ENCODE measurements around the gene CELSR1. TPM values are rescaled to one million over a fixed set of nuclear protein-coding genes. Genes with fewer than 3 reads are reported as not detected.

Gene CELSR1
- total RNA-seq, 1 donor from 2014 or later = 5.1 TPM

GRCh38 chr22:46445771-46446420, 91.5 kb downstream of the CELSR1 start:
- no peak for DNase-seq (ENCODE audit: low read depth, low spot score)
- TF ChIP-seq CTCF (conservative IDR thresholded peaks at IDR 0.05) = no peak

GRCh38 chr22:46444390-46444854, 93.0 kb downstream of the CELSR1 start:
- peaks cover 2% of the 10 kb centered on the region for H3K9me3 Mint-ChIP-seq
- no peak overlapping the region for H3K4me3 Mint-ChIP-seq
- H3K27me3 Mint-ChIP-seq (ENCODE audit: low read depth) = peaks cover 5% of the 10 kb centered on the region
- no peak for TF ChIP-seq CTCF (conservative IDR thresholded peaks at IDR 0.05)
- H3K27ac Mint-ChIP-seq (ENCODE audit: unreplicated experiment) = no peak overlapping the region
- DNase-seq (ENCODE audit: low read depth, low spot score) = no peak
- H3K4me1 Mint-ChIP-seq = peaks cover 12% of the 10 kb centered on the region
- no peaks in the 10 kb centered on the region for H3K36me3 Mint-ChIP-seq (ENCODE audit: low read depth)

More at GRCh38 chr22:46445771-46446420, 91.5 kb downstream of the CELSR1 start:
- no peaks in the 10 kb centered on the region for H3K36me3 Mint-ChIP-seq (ENCODE audit: low read depth)
- peaks cover 2% of the 10 kb centered on the region for H3K9me3 Mint-ChIP-seq
- H3K27ac Mint-ChIP-seq (ENCODE audit: unreplicated experiment) = no peak overlapping the region
- no peaks in the 10 kb centered on the region for H3K27me3 Mint-ChIP-seq (ENCODE audit: low read depth)
- no peak overlapping the region for H3K4me3 Mint-ChIP-seq
- H3K4me1 Mint-ChIP-seq = peaks cover 16% of the 10 kb centered on the region

GRCh38 chr22:46443850-46444389, 93.5 kb downstream of the CELSR1 start:
- Mint-ChIP-seq H3K9me3 (peaks cover 2% of the 10 kb centered on the region), H3K36me3 (ENCODE audit: low read depth) (no peaks in the 10 kb centered on the region), H3K4me3 (no peak overlapping the region), H3K27ac (ENCODE audit: unreplicated experiment) (peak overlapping the region; percentile 50), H3K27me3 (ENCODE audit: low read depth) (peaks cover 5% of the 10 kb centered on the region), H3K4me1 (peaks cover 12% of the 10 kb centered on the region)
- DNase-seq (ENCODE audit: low read depth, low spot score) = no peak
- no peak for TF ChIP-seq CTCF (conservative IDR thresholded peaks at IDR 0.05)

GRCh38 chr22:46442217-46442853, 95.1 kb downstream of the CELSR1 start:
- peaks cover 8% of the 10 kb centered on the region for H3K27me3 Mint-ChIP-seq (ENCODE audit: low read depth)
- H3K36me3 Mint-ChIP-seq (ENCODE audit: low read depth) = no peaks in the 10 kb centered on the region
- no peaks in the 10 kb centered on the region for H3K9me3 Mint-ChIP-seq
- no peak overlapping the region for H3K27ac Mint-ChIP-seq (ENCODE audit: unreplicated experiment)
- H3K4me3 Mint-ChIP-seq = no peak overlapping the region
- DNase-seq (ENCODE audit: low read depth, low spot score) = no peak
- H3K4me1 Mint-ChIP-seq = peaks cover 24% of the 10 kb centered on the region
- no peak for TF ChIP-seq CTCF (conservative IDR thresholded peaks at IDR 0.05)

GRCh38 chr22:46439576-46440465, 97.6 kb downstream of the CELSR1 start:
- Mint-ChIP-seq H3K27ac (ENCODE audit: unreplicated experiment) (no peak overlapping the region), H3K4me3 (no peak overlapping the region), H3K9me3 (no peaks in the 10 kb centered on the region), H3K4me1 (peaks cover 19% of the 10 kb centered on the region), H3K36me3 (ENCODE audit: low read depth) (no peaks in the 10 kb centered on the region), H3K27me3 (ENCODE audit: low read depth) (peaks cover 8% of the 10 kb centered on the region)
- no peak for TF ChIP-seq CTCF (conservative IDR thresholded peaks at IDR 0.05)
- no peak for DNase-seq (ENCODE audit: low read depth, low spot score)

Data from neural crest cell (in vitro differentiated cells).